ENCODE measurements around the gene PTPRJ. TPM values are rescaled to one million over a fixed set of nuclear protein-coding genes. Genes with fewer than 3 reads are reported as not detected.

PTPRJ gene
- total and polyA plus RNA-seq, 2 of the 4 experiments (the other 2 are of a cell fraction): 5.6 to 14.9 TPM

DNA sequence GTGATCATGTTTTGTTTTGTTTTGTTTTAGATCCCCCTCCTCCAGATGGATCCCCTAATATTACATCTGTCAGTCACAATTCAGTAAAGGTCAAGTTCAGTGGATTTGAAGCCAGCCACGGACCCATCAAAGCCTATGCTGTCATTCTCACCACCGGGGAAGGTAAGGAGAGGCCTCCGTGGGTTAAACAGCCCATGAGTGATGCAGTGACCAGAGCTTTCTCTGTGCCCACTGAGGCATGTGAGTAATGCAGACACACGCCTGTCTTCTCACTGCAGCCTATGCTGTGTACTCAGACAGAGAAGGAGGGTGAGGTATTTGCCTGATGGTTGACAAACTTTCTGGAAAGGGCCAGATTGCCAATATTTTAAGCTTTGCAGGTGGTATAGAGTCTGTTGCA, 162.5 kb downstream of the PTPRJ start:
- H3K9me1 ChIP-seq (ENCODE audit: insufficient read depth, low read length): peaks cover 16% of the 10 kb centered on the region
- no peak overlapping the region for H2BK120ac ChIP-seq (ENCODE audit: low read depth, low read length)
- in situ Hi-C loops (cut with MboI; ENCODE audit: low sequenced_read_pairs) (no loop called here), intact Hi-C loops (cut with micrococcal nuclease) (no loop called here), dilution Hi-C loops (cut with HindIII; ENCODE audit: low sequenced_read_pairs, unreplicated experiment) (no loop called here)
- H3K14ac ChIP-seq (replicated peaks; ENCODE audit: low read depth, low read length): no peak overlapping the region
- CTCF ChIA-PET: no interaction called here
- H2AK9ac ChIP-seq (replicated peaks; ENCODE audit: low read depth, low read length, poor library complexity): no peak overlapping the region
- no peak overlapping the region for H4K91ac ChIP-seq (ENCODE audit: insufficient read depth, low read depth, low read length)
- H2AK5ac ChIP-seq (ENCODE audit: low read depth, low read length): no peak overlapping the region
- H3K36me3 ChIP-seq (ENCODE audit: control insufficient read depth, insufficient read depth, low read length): peaks cover 40% of the 10 kb centered on the region
- TF ChIP-seq RFX5 (IDR thresholded peaks at IDR 0.05; ENCODE audit: low read depth, low read length) (no peak), RCOR1 (IDR thresholded peaks at IDR 0.05; ENCODE audit: insufficient replicate concordance, low read length) (no peak), FOS (IDR thresholded peaks at IDR 0.05; ENCODE audit: low read depth, low read length) (no peak), RAD21 (IDR thresholded peaks at IDR 0.05; ENCODE audit: low read length) (no peak)
- H3K23ac ChIP-seq (ENCODE audit: low read depth, low read length): no peak overlapping the region
- BruUV-seq (replicated peaks): no TSS peak
- no peak overlapping the region for H3K27ac ChIP-seq (ENCODE audit: insufficient read depth, low read length)
- POLR2A ChIA-PET (ENCODE audit: unreplicated experiment): no interaction called here
- no peak overlapping the region for H3K4me3 ChIP-seq (ENCODE audit: insufficient read depth, low read depth, low read length)
- no peaks in the 10 kb centered on the region for H3K9me3 ChIP-seq (ENCODE audit: control insufficient read depth, insufficient read depth, low read length)
- no peaks in the 10 kb centered on the region for H4K20me1 ChIP-seq (ENCODE audit: insufficient read depth, low read length)
- no peak overlapping the region for H2BK20ac ChIP-seq (ENCODE audit: low read depth, low read length)
- no peak overlapping the region for H3K9ac ChIP-seq (ENCODE audit: low read depth, low read length)
- H3K4me1 ChIP-seq (ENCODE audit: control insufficient read depth, insufficient read depth, low read length): peaks cover 10% of the 10 kb centered on the region
- ATAC-seq (ENCODE audit: low read depth) (no peak), DNase-seq (no peak)
- H4K5ac ChIP-seq (ENCODE audit: low read depth, low read length): no peak overlapping the region
- no peak overlapping the region for H3K56ac ChIP-seq (ENCODE audit: extremely low read depth, insufficient read depth, low read length)
- H3K4ac ChIP-seq (ENCODE audit: low read depth, low read length): no peak overlapping the region
- H3K18ac ChIP-seq (ENCODE audit: low read depth, low read length): no peak overlapping the region
- H3K4me2 ChIP-seq (ENCODE audit: low read depth, low read length): no peak overlapping the region
- no peak overlapping the region; the same call in 2 of the 3 replicates for H2BK15ac ChIP-seq (ENCODE audit: low read depth, low read length)
- WGBS, 2 experiments (ENCODE audit: extremely low coverage in 2 of 2, insufficient read length in 1 of 2): 100% methylated on average over 1 of the region's 4 CpGs; no CpG with 5 or more reads in 1 of the 2 experiments
- H3K79me1 ChIP-seq (ENCODE audit: low read depth in 1 of 2, low read length in 2 of 2): peaks cover 2 to 9% of the 10 kb centered on the region in 2 experiments; a peak in 2 of 4 replicates
- H3K27me3 ChIP-seq (ENCODE audit: control insufficient read depth, insufficient read depth, low read length): no peaks in the 10 kb centered on the region
- no peak overlapping the region for H4K8ac ChIP-seq (ENCODE audit: low read depth in 2 of 2, low read length in 2 of 2)
- no peak overlapping the region for H2AFZ ChIP-seq (replicated peaks; ENCODE audit: low read length, poor library complexity)
- no peak overlapping the region for H2BK5ac ChIP-seq (ENCODE audit: low read depth, low read length, poor library complexity, severe bottlenecking)
